Stimulated activated CD8-positive, alpha-beta memory T cell treated with anti-CD3 and anti-CD28 coated beads, Interleukin-12 subunit alpha, Interleukin-12 subunit beta, amount 100 ng/mL, for 1 hour (primary cell): Measurements from ENCODE around the gene CACNG3.
"Not testable (repeated sequence)": the region's sequence is repeated elsewhere in the genome, so short reads cannot be mapped to it uniquely, and the experiment has no call there.

Source experiments
- DNase-seq: peaks from one replicate; pipeline ENCODE4 v3.0.0-alpha.2; 2020; ENCODE audit warnings: low read depth

Gene CACNG3

GRCh38 chr16:24279982-24280515 lies 23.9 kb downstream of the CACNG3 start:
- DNase-seq: no peak

DNA sequence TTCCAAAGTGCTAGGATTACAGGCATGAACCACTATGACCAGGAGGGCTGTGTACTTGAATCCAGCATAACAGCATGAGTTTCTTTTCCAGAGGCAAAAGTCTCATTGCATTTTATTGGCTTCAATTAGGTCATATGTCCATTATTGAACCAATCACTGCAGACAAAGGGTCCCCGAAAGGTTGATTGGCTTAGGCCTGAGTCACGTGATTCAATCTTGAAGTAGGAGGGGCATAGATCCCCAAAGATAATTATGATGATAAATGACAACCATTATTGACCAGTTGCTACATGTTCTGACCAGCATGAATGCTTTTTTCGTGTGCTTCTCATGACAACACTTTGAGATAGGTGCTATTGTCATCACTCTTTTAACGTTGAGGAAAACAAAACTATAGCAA lies 25.3 kb downstream of the CACNG3 start:
- DNase-seq: no peak

DNA sequence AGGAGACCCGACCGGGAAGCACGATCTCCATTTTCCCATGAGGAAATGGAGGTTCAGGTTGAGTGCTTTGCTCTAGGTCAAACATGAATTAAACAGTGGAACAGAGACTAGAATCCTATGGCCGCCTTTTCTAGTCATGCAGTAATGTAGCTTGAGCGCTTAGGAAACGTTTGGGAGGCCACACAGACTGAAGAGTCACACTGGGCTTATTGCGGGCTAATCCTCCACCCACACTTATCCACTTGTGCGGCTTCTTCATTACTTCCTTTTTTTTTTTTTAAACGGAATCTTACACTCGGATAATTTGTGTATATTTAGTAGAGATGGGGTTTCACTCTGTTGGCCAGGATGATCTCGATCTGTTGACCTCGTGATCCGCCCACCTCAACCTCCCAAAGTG lies 26.0 kb downstream of the CACNG3 start:
- DNase-seq: no peak

DNA sequence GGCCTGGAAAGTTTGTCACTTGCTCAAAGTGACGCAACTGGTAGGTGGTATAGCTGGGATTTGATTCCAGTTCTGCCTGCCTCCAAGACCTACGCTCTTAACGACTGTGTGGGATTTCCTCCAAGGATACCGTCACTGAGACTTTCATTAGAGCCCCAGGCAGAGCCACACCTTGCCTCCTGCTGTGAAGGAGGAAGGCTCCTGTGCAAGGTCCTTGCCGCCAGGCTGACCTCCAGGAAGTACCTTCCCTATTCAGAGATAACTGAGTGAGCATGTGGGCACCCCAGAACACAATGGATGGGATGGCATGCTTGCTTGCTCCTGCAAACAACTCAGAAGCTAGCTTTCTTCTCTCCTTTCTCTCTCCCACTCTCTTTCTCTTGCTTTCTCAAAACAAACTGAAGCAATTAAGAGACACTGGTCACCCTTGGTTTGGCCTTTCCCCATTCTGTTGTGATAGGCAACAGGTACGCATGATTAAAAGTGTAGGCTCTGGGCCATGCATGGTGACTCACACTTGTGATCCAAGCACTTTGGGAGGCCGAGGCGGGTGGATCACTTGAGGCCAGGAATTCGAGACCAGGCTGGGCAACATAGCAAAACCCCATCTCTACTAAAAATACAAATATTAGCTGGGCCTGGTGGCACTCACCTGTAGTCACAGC lies 30.7 kb downstream of the CACNG3 start:
- DNase-seq: no peak

- DNase-seq: no peak
Measured at GRCh38 chr16:24288516-24288915, 32.4 kb downstream of the CACNG3 start.

- no peak for DNase-seq
Measured at GRCh38 chr16:24289166-24289700, 33.1 kb downstream of the CACNG3 start.

DNA sequence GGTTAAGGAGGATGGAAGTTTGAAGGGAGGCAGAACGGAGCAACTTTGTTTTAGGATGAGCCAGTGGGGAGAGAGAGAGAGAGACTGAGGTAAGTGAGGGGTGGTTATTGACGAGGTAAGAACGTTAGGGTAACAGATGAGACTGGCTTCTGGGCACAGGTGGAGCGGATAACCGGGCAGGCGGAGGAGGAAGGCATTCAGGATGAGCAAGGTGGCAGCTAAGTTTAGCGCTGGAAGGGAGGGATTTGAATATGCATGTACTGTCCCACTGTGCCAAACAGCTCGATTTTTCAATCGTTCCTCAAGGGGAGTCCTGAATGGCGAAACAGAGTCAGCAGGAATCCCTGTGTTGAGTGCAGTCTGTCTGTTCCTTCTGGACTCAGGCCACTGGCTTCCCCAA lies 35.8 kb downstream of the CACNG3 start:
- no peak for DNase-seq

GRCh38 chr16:24294131-24294530 lies 38.0 kb downstream of the CACNG3 start:
- no peak for DNase-seq

GRCh38 chr16:24297375-24297774 lies 41.2 kb downstream of the CACNG3 start:
- DNase-seq: no peak

DNA sequence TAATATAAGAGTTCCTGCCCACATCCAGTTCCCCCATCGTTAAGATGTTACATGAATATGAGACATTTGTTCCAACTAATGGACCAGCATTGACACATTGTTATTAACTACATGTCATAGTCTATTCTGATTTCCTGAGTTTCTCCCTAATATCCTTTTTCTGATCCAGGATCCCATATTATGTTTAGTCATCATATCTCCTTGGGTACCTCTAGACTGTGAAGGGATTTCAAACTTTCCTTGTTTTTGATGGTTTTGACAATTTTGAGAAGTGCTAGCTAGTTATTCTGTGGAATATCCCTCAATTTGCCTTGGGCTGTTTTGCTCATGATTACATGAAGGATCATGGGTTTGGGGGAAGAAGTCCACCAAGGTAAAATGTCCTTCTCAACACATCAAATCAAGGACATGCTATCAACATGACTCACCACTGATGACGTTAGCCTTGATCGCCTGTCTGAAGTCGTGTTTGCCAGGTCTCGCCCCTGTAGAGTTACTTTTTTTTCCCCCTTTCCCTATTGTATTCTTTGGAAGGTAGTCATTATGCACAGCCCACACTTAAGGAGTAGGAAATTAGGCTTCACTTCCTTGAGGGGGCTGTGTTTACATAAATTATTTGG lies 42.5 kb downstream of the CACNG3 start:
- DNase-seq: no peak

GRCh38 chr16:24300750-24301149 lies 44.6 kb downstream of the CACNG3 start:
- DNase-seq: not testable (repeated sequence)

DNA sequence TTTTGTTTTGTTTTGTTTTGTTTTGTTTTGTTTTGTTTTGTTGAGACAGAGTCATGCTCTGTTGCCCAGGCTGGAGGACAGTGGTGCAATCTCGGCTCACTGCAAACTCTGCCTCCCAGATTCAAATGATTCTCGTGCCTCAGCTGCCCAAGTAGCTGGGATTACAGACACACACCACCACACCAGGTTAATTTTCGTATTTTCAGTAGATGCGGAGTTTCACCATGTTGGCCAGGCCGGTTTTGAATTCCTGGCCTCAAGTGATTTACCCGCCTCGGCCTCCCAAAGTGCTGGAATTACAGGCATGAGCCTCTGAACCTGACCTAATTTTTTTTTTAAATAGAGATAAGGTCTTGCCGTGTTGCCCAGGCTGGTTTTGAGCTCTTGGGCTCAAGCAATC lies 46.5 kb downstream of the CACNG3 start:
- no peak for DNase-seq

GRCh38 chr16:24308200-24308599 lies 52.1 kb downstream of the CACNG3 start:
- no peak for DNase-seq

- no peak for DNase-seq
Measured at GRCh38 chr16:24309258-24310142, 53.4 kb downstream of the CACNG3 start.

DNA sequence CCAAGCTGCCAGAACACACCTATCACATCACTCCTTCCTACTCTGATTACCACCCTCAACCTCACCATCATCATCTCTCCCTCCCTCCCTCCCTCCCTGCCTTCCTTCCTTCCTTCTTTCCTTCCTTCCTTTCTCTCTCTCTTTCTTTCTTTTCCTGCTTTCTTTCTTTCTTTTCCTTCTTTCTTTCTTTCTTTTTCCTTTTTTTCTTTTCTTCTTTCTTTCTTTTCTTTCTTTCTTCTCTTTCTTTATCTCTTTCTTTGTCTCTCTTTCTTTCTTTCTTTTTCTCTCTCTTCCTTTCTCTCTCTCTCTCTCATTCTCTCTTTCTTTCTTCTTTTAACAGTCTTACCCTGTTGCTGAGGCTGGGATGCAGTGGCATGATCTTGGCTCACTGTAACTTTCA lies 59.2 kb downstream of the CACNG3 start:
- DNase-seq: no peak

- DNase-seq: no peak
Measured at GRCh38 chr16:24318680-24319079, 62.5 kb downstream of the CACNG3 start.

GRCh38 chr16:24319126-24319814 lies 63.1 kb downstream of the CACNG3 start:
- DNase-seq: no peak

DNA sequence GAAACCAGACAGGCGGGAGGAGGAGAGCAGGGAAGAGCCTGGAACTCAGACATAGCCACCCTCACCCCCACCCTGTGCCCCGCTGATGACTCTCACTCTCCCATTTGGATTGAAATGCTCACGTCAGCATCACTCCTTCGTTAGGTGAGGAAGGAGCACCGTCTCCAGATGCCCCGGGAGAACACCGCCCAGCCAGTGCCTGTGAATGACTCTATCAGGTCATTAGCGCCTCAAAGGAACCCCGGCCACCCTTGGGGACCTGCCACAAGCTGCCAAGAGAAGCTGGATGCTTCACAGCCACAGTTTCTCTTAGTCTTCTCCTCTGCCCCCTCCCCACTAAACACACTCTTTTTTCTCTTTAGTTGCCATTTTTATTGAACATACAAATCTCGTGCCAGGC lies 66.0 kb downstream of the CACNG3 start:
- no peak for DNase-seq

- DNase-seq: no peak
Measured at GRCh38 chr16:24324421-24324820, 68.3 kb downstream of the CACNG3 start.

GRCh38 chr16:24328835-24329452 lies 72.8 kb downstream of the CACNG3 start:
- no peak for DNase-seq

- no peak for DNase-seq
Measured at GRCh38 chr16:24332178-24332577, 76.0 kb downstream of the CACNG3 start.
